A673 (cell line): ENCODE data around the gene PRSS21.

Experiments
- EZH2 ChIP-seq: fragments of 200-600 bp; sonication (generic); IDR thresholded peaks from 2 replicates; pipeline ENCODE4 v1.6.1; 2017; ENCODE audit warnings: borderline replicate concordance, low read depth, mild to moderate bottlenecking, mixed read lengths, antibody characterized with exemption, low read length; ENCODE audit not compliant: poor library complexity, severe bottlenecking
- TF ChIP-seq, protein P1 (sequence below): fragments of 300-800, 200-600 bp; sonication (generic); conservative IDR thresholded peaks from 2 replicates; pipeline ENCODE4 v1.5.1; 2017; ENCODE audit warnings: low read depth, mild to moderate bottlenecking, antibody characterized with exemption, low read length, moderate library complexity, mixed read lengths

GRCh38 chr16:2779151-2779920 is 37.7 kb upstream of the PRSS21 start:
- TF ChIP-seq, protein P1, sequence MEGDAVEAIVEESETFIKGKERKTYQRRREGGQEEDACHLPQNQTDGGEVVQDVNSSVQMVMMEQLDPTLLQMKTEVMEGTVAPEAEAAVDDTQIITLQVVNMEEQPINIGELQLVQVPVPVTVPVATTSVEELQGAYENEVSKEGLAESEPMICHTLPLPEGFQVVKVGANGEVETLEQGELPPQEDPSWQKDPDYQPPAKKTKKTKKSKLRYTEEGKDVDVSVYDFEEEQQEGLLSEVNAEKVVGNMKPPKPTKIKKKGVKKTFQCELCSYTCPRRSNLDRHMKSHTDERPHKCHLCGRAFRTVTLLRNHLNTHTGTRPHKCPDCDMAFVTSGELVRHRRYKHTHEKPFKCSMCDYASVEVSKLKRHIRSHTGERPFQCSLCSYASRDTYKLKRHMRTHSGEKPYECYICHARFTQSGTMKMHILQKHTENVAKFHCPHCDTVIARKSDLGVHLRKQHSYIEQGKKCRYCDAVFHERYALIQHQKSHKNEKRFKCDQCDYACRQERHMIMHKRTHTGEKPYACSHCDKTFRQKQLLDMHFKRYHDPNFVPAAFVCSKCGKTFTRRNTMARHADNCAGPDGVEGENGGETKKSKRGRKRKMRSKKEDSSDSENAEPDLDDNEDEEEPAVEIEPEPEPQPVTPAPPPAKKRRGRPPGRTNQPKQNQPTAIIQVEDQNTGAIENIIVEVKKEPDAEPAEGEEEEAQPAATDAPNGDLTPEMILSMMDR: no peak
- no peak for TF ChIP-seq EZH2
